Measurements from ENCODE around the gene CEP44. TPM values are rescaled to one million over a fixed set of nuclear protein-coding genes. Genes with fewer than 3 reads are reported as not detected.
"Not testable (repeated sequence)": the region's sequence is repeated elsewhere in the genome, so short reads cannot be mapped to it uniquely, and the experiment has no call there.

Gene CEP44
- total and polyA plus RNA-seq, 4 donors: 2.4 to 19.0 (median 12.0) TPM

GRCh38 chr4:174357321-174357720 lies 73.6 kb downstream of the CEP44 start:
- no peak for ATAC-seq (ENCODE audit: low FRiP score)
- WGBS, 2 donors: 86 to 91% methylated on average over 4 of the region's 4 CpGs
- Histone ChIP-seq H3K27ac (ENCODE audit: low read depth in 1 of 2, low read length in 2 of 2) (no peak overlapping the region), H3K4me1 (ENCODE audit: control insufficient read depth in 1 of 2, insufficient read depth in 2 of 2, low read length in 2 of 2) (no peaks in the 10 kb centered on the region), H3K36me3 (ENCODE audit: control insufficient read depth in 1 of 2, insufficient read depth in 2 of 2, low read length in 1 of 2) (no peaks in the 10 kb centered on the region), H3K27me3 (ENCODE audit: control insufficient read depth in 1 of 2, insufficient read depth in 2 of 2, low read length in 1 of 2) (no peaks in the 10 kb centered on the region), H3K9me3 (ENCODE audit: control insufficient read depth, low read length) (no peaks in the 10 kb centered on the region), H3K4me3 (ENCODE audit: low read length in 2 of 2) (no peak overlapping the region)
- no peak for DNase-seq
- intact Hi-C loops (cut with DNase I): no loop called here

GRCh38 chr4:174358410-174358809 lies 74.7 kb downstream of the CEP44 start:
- H3K27ac ChIP-seq (ENCODE audit: low read depth in 1 of 2, low read length in 2 of 2): no peak overlapping the region
- DNase-seq (no peak), ATAC-seq (ENCODE audit: low FRiP score) (no peak)
- H3K36me3 ChIP-seq (ENCODE audit: control insufficient read depth in 1 of 2, insufficient read depth in 2 of 2, low read length in 1 of 2): no peaks in the 10 kb centered on the region
- WGBS, 2 donors: 88 to 94% methylated on average over 1 of the region's 1 CpG
- intact Hi-C loops (cut with DNase I): no loop called here
- H3K4me1 ChIP-seq (ENCODE audit: control insufficient read depth in 1 of 2, insufficient read depth in 2 of 2, low read length in 2 of 2): no peaks in the 10 kb centered on the region
- H3K27me3 ChIP-seq (ENCODE audit: control insufficient read depth in 1 of 2, insufficient read depth in 2 of 2, low read length in 1 of 2): no peaks in the 10 kb centered on the region
- H3K9me3 ChIP-seq (ENCODE audit: control insufficient read depth, low read length): no peaks in the 10 kb centered on the region
- no peak overlapping the region for H3K4me3 ChIP-seq (ENCODE audit: low read length in 2 of 2)

GRCh38 chr4:174358829-174359228 lies 75.1 kb downstream of the CEP44 start:
- Histone ChIP-seq H3K9me3 (ENCODE audit: control insufficient read depth, low read length) (no peaks in the 10 kb centered on the region), H3K4me3 (ENCODE audit: low read length in 2 of 2) (no peak overlapping the region), H3K27ac (ENCODE audit: low read depth in 1 of 2, low read length in 2 of 2) (no peak overlapping the region), H3K36me3 (ENCODE audit: control insufficient read depth in 1 of 2, insufficient read depth in 2 of 2, low read length in 1 of 2) (no peaks in the 10 kb centered on the region), H3K4me1 (ENCODE audit: control insufficient read depth in 1 of 2, insufficient read depth in 2 of 2, low read length in 2 of 2) (no peaks in the 10 kb centered on the region), H3K27me3 (ENCODE audit: control insufficient read depth in 1 of 2, insufficient read depth in 2 of 2, low read length in 1 of 2) (no peaks in the 10 kb centered on the region)
- ATAC-seq (ENCODE audit: low FRiP score) (no peak), DNase-seq (no peak)
- 69 to 71% methylated on average over 1 of the region's 1 CpG for WGBS, 2 donors
- intact Hi-C loops (cut with DNase I): no loop called here

DNA sequence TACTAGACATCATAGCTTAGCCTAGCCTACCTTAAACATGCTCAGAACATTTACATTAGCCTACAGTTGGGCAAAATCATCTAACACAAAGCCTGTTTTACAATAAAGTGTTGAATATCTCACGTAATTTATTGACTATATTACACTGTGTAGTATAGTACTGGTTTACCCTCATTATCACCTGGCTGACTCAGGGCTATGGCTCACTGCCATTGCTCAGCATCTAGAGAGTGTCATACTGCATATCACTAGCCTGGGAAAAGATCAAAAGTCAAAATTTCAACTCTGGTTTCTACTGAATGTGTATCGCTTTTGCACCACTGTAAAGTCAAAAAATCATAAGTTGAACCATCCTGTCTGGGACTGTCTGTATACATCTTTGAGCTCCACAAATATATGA lies 78.6 kb downstream of the CEP44 start:
- 89 to 95% methylated on average over 2 of the region's 2 CpGs for WGBS, 2 donors
- H3K36me3 ChIP-seq (ENCODE audit: control insufficient read depth in 1 of 2, insufficient read depth in 2 of 2, low read length in 1 of 2): no peaks in the 10 kb centered on the region
- H3K4me1 ChIP-seq (ENCODE audit: control insufficient read depth in 1 of 2, insufficient read depth in 2 of 2, low read length in 2 of 2): no peaks in the 10 kb centered on the region
- no peak overlapping the region for H3K4me3 ChIP-seq (ENCODE audit: low read length in 2 of 2)
- ATAC-seq (ENCODE audit: low FRiP score) (no peak), DNase-seq (no peak)
- intact Hi-C loops (cut with DNase I): no loop called here
- H3K27ac ChIP-seq (ENCODE audit: low read depth in 1 of 2, low read length in 2 of 2): no peak overlapping the region
- no peaks in the 10 kb centered on the region for H3K27me3 ChIP-seq (ENCODE audit: control insufficient read depth in 1 of 2, insufficient read depth in 2 of 2, low read length in 1 of 2)
- no peaks in the 10 kb centered on the region for H3K9me3 ChIP-seq (ENCODE audit: control insufficient read depth, low read length)

DNA sequence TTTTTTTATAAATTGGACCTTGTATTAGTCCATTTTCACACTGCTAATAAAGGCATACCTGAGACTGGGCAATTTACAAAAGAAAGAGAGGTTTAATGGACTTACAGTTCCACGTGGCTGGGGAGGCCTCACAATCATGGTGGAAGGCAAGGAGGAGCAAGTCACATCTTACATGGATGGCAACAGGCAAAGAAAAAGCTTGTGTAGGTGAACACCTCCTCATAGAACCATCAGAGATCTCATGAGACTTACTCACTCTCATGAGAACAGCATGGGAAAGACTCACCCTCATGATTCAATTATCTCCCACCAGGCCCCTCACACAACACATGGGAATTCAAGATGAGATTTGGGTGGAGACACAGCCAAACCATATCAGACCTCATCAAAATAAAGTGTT lies 80.1 kb downstream of the CEP44 start:
- not testable (repeated sequence) for DNase-seq; H3K4me1 ChIP-seq (ENCODE audit: control insufficient read depth in 1 of 2, insufficient read depth in 2 of 2, low read length in 2 of 2); H3K9me3 ChIP-seq (ENCODE audit: control insufficient read depth, low read length); H3K36me3 ChIP-seq (ENCODE audit: control insufficient read depth in 1 of 2, insufficient read depth in 2 of 2, low read length in 1 of 2); ATAC-seq (ENCODE audit: low FRiP score); H3K27ac ChIP-seq (ENCODE audit: low read depth in 1 of 2, low read length in 2 of 2); H3K4me3 ChIP-seq (ENCODE audit: low read length in 2 of 2); H3K27me3 ChIP-seq (ENCODE audit: control insufficient read depth in 1 of 2, insufficient read depth in 2 of 2, low read length in 1 of 2)
- WGBS, 2 donors: 77 to 84% methylated on average over 1 of the region's 1 CpG
- intact Hi-C loops (cut with DNase I): loop anchor here in 1 of 2 donors (2.0 kb wide), 1 partner anchor 269 kb away; no protein-coding TSS in a partner anchor

- Histone ChIP-seq H3K4me1 (ENCODE audit: control insufficient read depth in 1 of 2, insufficient read depth in 2 of 2, low read length in 2 of 2) (no peaks in the 10 kb centered on the region), H3K4me3 (ENCODE audit: low read length in 2 of 2) (no peak overlapping the region), H3K9me3 (ENCODE audit: control insufficient read depth, low read length) (no peaks in the 10 kb centered on the region), H3K27me3 (ENCODE audit: control insufficient read depth in 1 of 2, insufficient read depth in 2 of 2, low read length in 1 of 2) (no peaks in the 10 kb centered on the region), H3K27ac (ENCODE audit: low read depth in 1 of 2, low read length in 2 of 2) (no peak overlapping the region), H3K36me3 (ENCODE audit: control insufficient read depth in 1 of 2, insufficient read depth in 2 of 2, low read length in 1 of 2) (no peaks in the 10 kb centered on the region)
- ATAC-seq (ENCODE audit: low FRiP score) (no peak), DNase-seq (no peak)
- intact Hi-C loops (cut with DNase I): loop anchor here in 1 of 2 donors (2.0 kb wide), 1 partner anchor 268 kb away; no protein-coding TSS in a partner anchor
- WGBS, 2 donors: 0 to 6% methylated on average over 2 of the region's 2 CpGs
Observed at GRCh38 chr4:174365018-174365587, 81.4 kb downstream of the CEP44 start.

DNA sequence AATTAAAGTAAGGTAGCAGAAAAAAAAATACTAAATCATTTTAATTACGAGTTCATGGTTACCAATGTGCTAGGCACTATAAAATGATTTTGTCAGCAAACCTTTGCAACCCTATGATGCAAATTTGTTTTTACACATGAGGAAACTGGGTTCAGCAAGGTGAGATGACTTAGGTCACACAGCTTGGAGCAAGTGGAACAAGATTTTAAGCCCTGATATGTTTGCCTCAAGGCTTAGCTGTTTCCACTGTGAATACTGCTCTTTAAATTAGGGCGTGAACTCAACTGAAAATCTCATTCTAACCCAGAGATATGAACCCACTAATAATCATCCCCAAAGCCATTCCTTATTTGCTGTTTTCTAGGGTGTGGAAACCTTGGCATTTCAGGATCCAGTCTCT lies 86.3 kb downstream of the CEP44 start:
- no peaks in the 10 kb centered on the region for H3K9me3 ChIP-seq (ENCODE audit: control insufficient read depth, low read length)
- no peak overlapping the region for H3K4me3 ChIP-seq (ENCODE audit: low read length in 2 of 2)
- H3K4me1 ChIP-seq (ENCODE audit: control insufficient read depth in 1 of 2, insufficient read depth in 2 of 2, low read length in 2 of 2): no peaks in the 10 kb centered on the region
- intact Hi-C loops (cut with DNase I): no loop called here
- 92 to 97% methylated on average over 2 of the region's 2 CpGs for WGBS, 2 donors
- no peak overlapping the region for H3K27ac ChIP-seq (ENCODE audit: low read depth in 1 of 2, low read length in 2 of 2)
- no peaks in the 10 kb centered on the region for H3K36me3 ChIP-seq (ENCODE audit: control insufficient read depth in 1 of 2, insufficient read depth in 2 of 2, low read length in 1 of 2)
- ATAC-seq (ENCODE audit: low FRiP score): no peak
- peaks cover 0 to 1% of the 10 kb centered on the region in 2 donors for H3K27me3 ChIP-seq (ENCODE audit: control insufficient read depth in 1 of 2, insufficient read depth in 2 of 2, low read length in 1 of 2)
- DNase-seq: no peak

- Histone ChIP-seq H3K27me3 (ENCODE audit: control insufficient read depth in 1 of 2, insufficient read depth in 2 of 2, low read length in 1 of 2) (peaks cover 0 to 1% of the 10 kb centered on the region in 2 donors), H3K27ac (ENCODE audit: low read depth in 1 of 2, low read length in 2 of 2) (no peak overlapping the region), H3K9me3 (ENCODE audit: control insufficient read depth, low read length) (no peaks in the 10 kb centered on the region), H3K4me1 (ENCODE audit: control insufficient read depth in 1 of 2, insufficient read depth in 2 of 2, low read length in 2 of 2) (no peaks in the 10 kb centered on the region), H3K4me3 (ENCODE audit: low read length in 2 of 2) (no peak overlapping the region), H3K36me3 (ENCODE audit: control insufficient read depth in 1 of 2, insufficient read depth in 2 of 2, low read length in 1 of 2) (no peaks in the 10 kb centered on the region)
- intact Hi-C loops (cut with DNase I): no loop called here
- WGBS, 2 donors: 78 to 79% methylated on average over 1 of the region's 1 CpG
- no peak for DNase-seq
- ATAC-seq (ENCODE audit: low FRiP score): no peak
Observed at GRCh38 chr4:174373821-174374220, 90.1 kb downstream of the CEP44 start.

GRCh38 chr4:174375422-174375821 lies 91.7 kb downstream of the CEP44 start:
- intact Hi-C loops (cut with DNase I): no loop called here

More at GRCh38 chr4:174375422-174375821, 91.7 kb downstream of the CEP44 start:
- no peak overlapping the region for H3K4me3 ChIP-seq (ENCODE audit: low read length in 2 of 2)
- no peak for DNase-seq
- no peak overlapping the region for H3K27ac ChIP-seq (ENCODE audit: low read depth in 1 of 2, low read length in 2 of 2)
- WGBS, 2 donors: 88 to 90% methylated on average over 8 of the region's 8 CpGs
- no peaks in the 10 kb centered on the region for H3K36me3 ChIP-seq (ENCODE audit: control insufficient read depth in 1 of 2, insufficient read depth in 2 of 2, low read length in 1 of 2)
- H3K9me3 ChIP-seq (ENCODE audit: control insufficient read depth, low read length): no peaks in the 10 kb centered on the region
- peaks cover 0 to 1% of the 10 kb centered on the region in 2 donors for H3K27me3 ChIP-seq (ENCODE audit: control insufficient read depth in 1 of 2, insufficient read depth in 2 of 2, low read length in 1 of 2)
- H3K4me1 ChIP-seq (ENCODE audit: control insufficient read depth in 1 of 2, insufficient read depth in 2 of 2, low read length in 2 of 2): no peaks in the 10 kb centered on the region
- no peak for ATAC-seq (ENCODE audit: low FRiP score)

All from aorta (tissue), 5 donors.